T47D (cell line): ENCODE results near the gene ANKS4B.

Experiments
- DNase-seq, 2 experiments: peaks; one replicate each; pipeline versions ENCODE4 v3.0.0 to v3.0.0-alpha.2; 2011 to 2012; ENCODE audit warnings: low read depth in 1 of 2, low spot score in 1 of 2
- JUND ChIP-seq: IDR thresholded peaks from 2 replicates; pipeline ENCODE4 v1.6.1; 2012; ENCODE audit warnings: low read depth
- in situ Hi-C: cut with HindIII; loops from 2 replicates; pipeline ENCODE4 v1.10.0; 2016; ENCODE audit warnings: low sequenced_read_pairs, low pct_unique_long_range_greater_than_20kb

Gene ANKS4B

DNA sequence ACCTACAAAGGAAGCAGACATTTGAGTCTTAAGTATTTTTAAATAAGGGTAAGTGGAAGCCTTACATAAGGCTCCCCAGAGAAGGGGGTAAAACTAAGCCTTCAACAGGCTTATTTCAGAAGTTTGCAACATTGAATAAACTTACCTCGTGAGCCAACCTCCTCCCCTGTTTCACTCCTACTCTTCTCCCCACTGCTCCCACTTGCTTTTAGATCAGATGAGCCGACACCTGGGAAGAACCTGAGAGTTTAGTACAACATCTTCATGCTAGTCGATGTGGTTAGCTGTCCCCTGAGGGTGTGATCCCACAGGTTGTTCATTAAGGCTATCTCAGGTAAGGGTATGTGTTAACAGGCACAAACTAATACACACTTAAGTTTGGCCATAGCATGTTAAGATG lies 35.9 kb upstream of the ANKS4B start:
- no peak for DNase-seq
- TF ChIP-seq JUND, result no peak
- in situ Hi-C loops, result loop anchor here (25.0 kb wide), 1 partner anchor 90 kb away; the partner anchor contains the start of gene CRYM

DNA sequence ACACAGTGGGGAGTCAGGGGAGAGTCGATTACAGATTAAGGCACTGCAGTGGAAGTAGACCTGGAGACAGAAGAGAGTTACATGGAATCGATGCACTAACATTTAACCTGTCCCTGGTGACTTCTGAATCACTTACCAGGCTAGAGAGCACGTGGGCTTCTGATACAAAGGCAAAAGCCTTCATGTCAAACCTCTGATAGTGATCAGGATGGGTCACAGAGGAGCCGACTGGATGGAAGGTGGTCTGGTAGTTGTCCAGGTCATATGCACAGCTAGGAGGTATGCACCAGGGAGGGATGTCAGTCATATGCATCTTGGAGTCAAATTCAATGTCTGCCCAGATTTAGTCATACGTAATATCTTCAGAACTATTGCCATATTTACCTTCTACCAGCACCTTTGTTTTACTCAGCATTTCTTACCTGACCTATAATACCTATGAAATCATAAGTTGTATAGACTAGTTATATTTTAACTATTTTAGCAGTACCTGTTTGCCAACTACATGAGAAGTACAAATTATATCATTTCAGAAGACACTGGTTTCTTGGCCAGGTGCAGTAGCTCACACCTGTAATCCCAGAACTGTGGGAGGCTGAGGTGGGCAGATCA lies 33.8 kb upstream of the ANKS4B start:
- in situ Hi-C loops, result loop anchor here (25.0 kb wide), 1 partner anchor 88 kb away; the partner anchor contains the start of gene CRYM
- no peak for DNase-seq
- no peak for TF ChIP-seq JUND

GRCh38 chr16:21203155-21203797 lies 30.2 kb upstream of the ANKS4B start:
- in situ Hi-C loops, result no loop called here

DNA sequence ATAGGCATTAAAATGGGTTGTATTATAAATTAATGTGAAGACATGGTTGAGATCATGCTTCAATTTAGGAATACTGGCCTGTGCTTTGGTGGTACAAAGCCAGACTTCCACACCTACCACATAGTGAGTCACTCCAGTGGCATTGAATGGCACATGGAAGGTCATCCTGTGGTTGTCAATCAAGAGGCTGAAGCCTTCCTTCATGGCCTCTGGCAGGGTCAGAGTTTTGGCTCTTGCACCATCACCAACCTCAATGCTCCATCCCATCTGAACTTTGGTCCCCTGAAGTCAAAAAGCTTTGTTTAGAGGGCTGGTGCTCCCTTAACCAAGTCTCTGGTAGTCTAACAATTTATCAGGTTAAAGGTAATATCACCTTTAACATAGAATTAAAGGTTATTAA lies 28.2 kb upstream of the ANKS4B start:
- TF ChIP-seq JUND, result no peak
- no peak for DNase-seq
- in situ Hi-C loops, result no loop called here

More at GRCh38 chr16:21203155-21203797, 30.2 kb upstream of the ANKS4B start:
- no peak for DNase-seq
- no peak for TF ChIP-seq JUND

GRCh38 chr16:21206550-21206949 lies 26.9 kb upstream of the ANKS4B start:
- TF ChIP-seq JUND, result no peak
- DNase-seq, result no peak
- in situ Hi-C loops, result no loop called here

- DNase-seq, result no peak
- in situ Hi-C loops, result no loop called here
- TF ChIP-seq JUND, result no peak
These were observed 24.9 kb upstream of the ANKS4B start for GRCh38 chr16:21208446-21209230.

- no peak for TF ChIP-seq JUND
- DNase-seq, result no peak
These were observed 22.0 kb upstream of the ANKS4B start, which contains the start of gene ZP2 for GRCh38 chr16:21211486-21211885. Gene ZP2, minus strand, starts transcription at chr16:21211574. Its CDS starts 27 bp downstream, at chr16:21211547.

GRCh38 chr16:21214086-21214485 lies 19.4 kb upstream of the ANKS4B start:
- in situ Hi-C loops, result no loop called here
- DNase-seq, result no peak
- no peak for TF ChIP-seq JUND

More at GRCh38 chr16:21211486-21211885, 22.0 kb upstream of the ANKS4B start, which contains the start of gene ZP2:
- in situ Hi-C loops, result no loop called here

- in situ Hi-C loops, result no loop called here
- no peak for DNase-seq
- no peak for TF ChIP-seq JUND
These were observed 16.4 kb upstream of the ANKS4B start for GRCh38 chr16:21217121-21217520.

GRCh38 chr16:21218153-21218552 lies 15.3 kb upstream of the ANKS4B start:
- DNase-seq, result no peak
- in situ Hi-C loops, result no loop called here
- TF ChIP-seq JUND, result no peak

GRCh38 chr16:21219551-21219950 lies 13.9 kb upstream of the ANKS4B start:
- in situ Hi-C loops, result no loop called here
- TF ChIP-seq JUND, result no peak
- no peak for DNase-seq

GRCh38 chr16:21222495-21223337 lies 10.8 kb upstream of the ANKS4B start:
- no peak for DNase-seq
- in situ Hi-C loops, result no loop called here
- TF ChIP-seq JUND, result no peak
